HG03469 (cell line): Measurements from ENCODE around the gene KRTAP4-11.
"Not testable (repeated sequence)": the region's sequence is repeated elsewhere in the genome, so short reads cannot be mapped to it uniquely, and the experiment has no call there.

Source experiments
- ATAC-seq: cut with Tn5 transposase; IDR thresholded peaks from one replicate; pipeline ENCODE4 v1.9.1; 2021; ENCODE audit warnings: mild to moderate bottlenecking, moderate library complexity, moderate number of reproducible peaks; ENCODE audit not compliant: unreplicated experiment

KRTAP4-11 gene

GRCh38 chr17:41088760-41089352, 29.3 kb downstream of the KRTAP4-11 start:
- ATAC-seq, result not testable (repeated sequence)

- ATAC-seq, result not testable (repeated sequence)
Measured at GRCh38 chr17:41084100-41084856, 33.9 kb downstream of the KRTAP4-11 start, which contains the start of gene KRTAP4-7. TSS of gene KRTAP4-7 (plus strand) at chr17:41084150. CDS start at chr17:41084207, 57 bp downstream.

- ATAC-seq, result not testable (repeated sequence)
Measured at GRCh38 chr17:41083427-41083826, 34.7 kb downstream of the KRTAP4-11 start.

- no peak for ATAC-seq
Measured at GRCh38 chr17:41082626-41083025, 35.5 kb downstream of the KRTAP4-11 start.

GRCh38 chr17:41076788-41077187, 41.4 kb downstream of the KRTAP4-11 start:
- no peak for ATAC-seq

- no peak for ATAC-seq
Measured at GRCh38 chr17:41073676-41074075, 44.5 kb downstream of the KRTAP4-11 start.

GRCh38 chr17:41071606-41072360, 46.4 kb downstream of the KRTAP4-11 start:
- ATAC-seq, result no peak

- no peak for ATAC-seq
Measured at GRCh38 chr17:41069031-41069430, 49.1 kb downstream of the KRTAP4-11 start.

- ATAC-seq, result no peak
Measured at GRCh38 chr17:41067281-41067680, 50.9 kb downstream of the KRTAP4-11 start.
